MM.1S (cell line): ENCODE data around the gene STX16.

ENCODE experiments used
- DNase-seq: peaks from one replicate; pipeline ENCODE4 v3.0.0-alpha.2; 2015
- H2AFZ ChIP-seq: fragments of 300-600 bp; sonication (generic); 2 replicates; pipeline ENCODE4 v1.6.0; 2016; ENCODE audit warnings: antibody characterized with exemption, low read length
- H3F3A ChIP-seq: fragments of 300-600 bp; sonication (generic); 2 replicates; pipeline ENCODE4 v1.6.1; 2016; ENCODE audit warnings: mild to moderate bottlenecking, antibody characterized with exemption, low read length, moderate library complexity, mixed read lengths; ENCODE audit not compliant: insufficient read depth
- H3K27ac ChIP-seq: fragments of 300-600 bp; sonication (generic); 2 replicates; pipeline ENCODE4 v1.5.1; 2016; ENCODE audit warnings: mild to moderate bottlenecking, low read length
- H3K27me3 ChIP-seq: fragments of 300-600 bp; sonication (generic); replicated peaks from 2 replicates; pipeline ENCODE4 v1.6.0; 2016; ENCODE audit warnings: low read length; ENCODE audit not compliant: insufficient read depth
- H3K36me3 ChIP-seq: fragments of 300-600 bp; sonication (generic); replicated peaks from 2 replicates; pipeline ENCODE4 v1.6.1; 2016; ENCODE audit warnings: mild to moderate bottlenecking, low read length, mixed read lengths; ENCODE audit not compliant: insufficient read depth
- H3K4me1 ChIP-seq: fragments of 300-600 bp; sonication (generic); 2 replicates; pipeline ENCODE4 v1.6.1; 2016; ENCODE audit warnings: low read length, mixed read lengths
- H3K4me2 ChIP-seq: fragments of 300-600 bp; sonication (generic); 2 replicates; pipeline ENCODE4 v1.6.0; 2016; ENCODE audit warnings: low read depth, low read length
- H3K4me3 ChIP-seq: fragments of 300-600 bp; sonication (generic); 2 replicates; pipeline ENCODE4 v1.5.1; 2016; ENCODE audit warnings: low read length, mixed read lengths
- H3K79me2 ChIP-seq: fragments of 300-600 bp; sonication (generic); 2 replicates; pipeline ENCODE4 v1.6.1; 2016; ENCODE audit warnings: mixed run types, low read length, mixed read lengths
- H3K9ac ChIP-seq: fragments of 300-600 bp; sonication (generic); 2 replicates; pipeline ENCODE4 v1.6.1; 2016; ENCODE audit warnings: low read length, mixed read lengths
- H3K9me2 ChIP-seq: fragments of 300-600 bp; sonication (generic); replicated peaks from 2 replicates; pipeline ENCODE4 v1.6.1; 2016; ENCODE audit warnings: mild to moderate bottlenecking, low read length, mixed read lengths; ENCODE audit not compliant: insufficient read depth
- H3K9me3 ChIP-seq: fragments of 300-600 bp; sonication (generic); replicated peaks from 2 replicates; pipeline ENCODE4 v1.6.1; 2016; ENCODE audit warnings: mild to moderate bottlenecking, low read length, mixed read lengths; ENCODE audit not compliant: insufficient read depth
- H4K20me1 ChIP-seq: fragments of 300-600 bp; sonication (generic); 2 replicates; pipeline ENCODE4 v1.6.1; 2016; ENCODE audit warnings: mild to moderate bottlenecking, low read length, moderate library complexity, mixed read lengths; ENCODE audit not compliant: insufficient read depth
- EZH2 ChIP-seq: fragments of 300-600 bp; sonication (generic); optimal IDR thresholded peaks from 2 replicates; pipeline ENCODE3; 2017; ENCODE audit warnings: low read depth, mild to moderate bottlenecking, antibody characterized with exemption, low read length, mixed read lengths
- EZH2phosphoT487 ChIP-seq: fragments of 300-600 bp; sonication (generic); IDR thresholded peaks from 2 replicates; pipeline ENCODE4 v1.6.1; 2018; ENCODE audit warnings: antibody characterized with exemption, low read length
- TF ChIP-seq, protein P1 (sequence below): fragments of 300-600 bp; sonication (generic); IDR thresholded peaks from 2 replicates; pipeline ENCODE4 v1.5.1; 2016; ENCODE audit warnings: antibody characterized with exemption, low read length, mixed read lengths

STX16 gene

DNA sequence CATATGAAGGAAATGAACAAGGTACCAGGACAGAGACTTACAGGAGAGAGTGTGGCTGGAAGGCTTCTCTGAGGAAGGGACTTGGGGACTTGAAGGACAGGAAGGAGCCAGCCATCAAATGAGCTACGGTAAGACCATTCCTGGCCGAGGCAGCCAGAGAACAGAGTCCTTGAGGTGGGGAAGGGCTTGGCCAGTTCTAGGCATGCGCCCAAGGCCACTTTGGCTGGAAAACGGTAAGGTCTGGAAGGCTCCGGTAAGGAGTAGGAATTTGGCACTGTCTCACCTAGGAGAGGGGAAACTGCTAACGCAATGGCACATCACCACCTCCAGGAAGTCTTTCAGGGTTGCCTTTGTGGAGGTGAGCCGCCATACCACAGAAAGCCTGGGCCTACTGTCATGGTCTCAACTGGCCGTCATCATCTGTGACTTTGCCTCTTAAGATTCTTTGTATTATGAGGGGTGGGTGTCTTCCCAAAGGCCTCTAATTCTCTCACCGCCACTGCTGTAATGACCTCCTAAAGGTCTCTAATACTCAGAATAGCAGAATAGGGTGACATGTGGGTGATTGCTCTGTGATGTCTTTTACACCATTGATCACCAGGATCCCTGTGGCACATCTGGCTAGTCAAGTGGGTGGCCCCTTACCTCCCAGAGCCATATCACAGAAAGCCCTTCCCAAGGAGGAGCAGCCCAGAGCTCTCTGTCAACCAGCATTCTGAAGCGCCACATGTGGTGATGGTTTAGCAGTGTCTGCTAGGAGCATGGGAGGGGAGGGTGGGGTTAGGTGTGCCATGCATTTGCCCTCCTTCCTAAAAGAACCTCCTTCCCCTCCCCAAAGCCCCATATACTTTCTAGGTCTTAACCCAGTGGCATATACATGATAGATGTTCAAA lies 17.7 kb upstream of the STX16 start:
- TF ChIP-seq EZH2: no peak
- H3K27me3 ChIP-seq: peaks cover 93% of the 10 kb centered on the region
- H4K20me1 ChIP-seq: no peaks in the 10 kb centered on the region
- H3K27ac ChIP-seq: no peak overlapping the region
- no peak overlapping the region for H3K4me3 ChIP-seq
- no peaks in the 10 kb centered on the region for H3F3A ChIP-seq
- H3K79me2 ChIP-seq: no peaks in the 10 kb centered on the region
- H3K4me2 ChIP-seq: no peak overlapping the region
- DNase-seq: no peak
- H3K9me2 ChIP-seq: no peaks in the 10 kb centered on the region
- H2AFZ ChIP-seq: no peak overlapping the region
- H3K36me3 ChIP-seq: no peaks in the 10 kb centered on the region
- H3K9ac ChIP-seq: no peak overlapping the region
- H3K9me3 ChIP-seq: no peaks in the 10 kb centered on the region
- no peaks in the 10 kb centered on the region for H3K4me1 ChIP-seq

GRCh38 chr20:58634059-58634458 lies 17.0 kb upstream of the STX16 start:
- H3K9me2 ChIP-seq: no peaks in the 10 kb centered on the region
- no peak overlapping the region for H3K9ac ChIP-seq
- TF ChIP-seq EZH2 (no peak), EZH2phosphoT487 (no peak)
- TF ChIP-seq, protein P1, sequence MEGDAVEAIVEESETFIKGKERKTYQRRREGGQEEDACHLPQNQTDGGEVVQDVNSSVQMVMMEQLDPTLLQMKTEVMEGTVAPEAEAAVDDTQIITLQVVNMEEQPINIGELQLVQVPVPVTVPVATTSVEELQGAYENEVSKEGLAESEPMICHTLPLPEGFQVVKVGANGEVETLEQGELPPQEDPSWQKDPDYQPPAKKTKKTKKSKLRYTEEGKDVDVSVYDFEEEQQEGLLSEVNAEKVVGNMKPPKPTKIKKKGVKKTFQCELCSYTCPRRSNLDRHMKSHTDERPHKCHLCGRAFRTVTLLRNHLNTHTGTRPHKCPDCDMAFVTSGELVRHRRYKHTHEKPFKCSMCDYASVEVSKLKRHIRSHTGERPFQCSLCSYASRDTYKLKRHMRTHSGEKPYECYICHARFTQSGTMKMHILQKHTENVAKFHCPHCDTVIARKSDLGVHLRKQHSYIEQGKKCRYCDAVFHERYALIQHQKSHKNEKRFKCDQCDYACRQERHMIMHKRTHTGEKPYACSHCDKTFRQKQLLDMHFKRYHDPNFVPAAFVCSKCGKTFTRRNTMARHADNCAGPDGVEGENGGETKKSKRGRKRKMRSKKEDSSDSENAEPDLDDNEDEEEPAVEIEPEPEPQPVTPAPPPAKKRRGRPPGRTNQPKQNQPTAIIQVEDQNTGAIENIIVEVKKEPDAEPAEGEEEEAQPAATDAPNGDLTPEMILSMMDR: no peak
- H3K9me3 ChIP-seq: no peaks in the 10 kb centered on the region
- H3K79me2 ChIP-seq: no peaks in the 10 kb centered on the region
- no peak overlapping the region for H3K4me2 ChIP-seq
- H3K4me1 ChIP-seq: no peaks in the 10 kb centered on the region
- no peaks in the 10 kb centered on the region for H4K20me1 ChIP-seq
- no peaks in the 10 kb centered on the region for H3K36me3 ChIP-seq
- peaks cover 93% of the 10 kb centered on the region for H3K27me3 ChIP-seq
- H3K27ac ChIP-seq: no peak overlapping the region
- H3K4me3 ChIP-seq: no peak overlapping the region
- DNase-seq: no peak
- no peaks in the 10 kb centered on the region for H3F3A ChIP-seq
- no peak overlapping the region for H2AFZ ChIP-seq

- Histone ChIP-seq H3K9ac (no peak overlapping the region), H4K20me1 (no peaks in the 10 kb centered on the region), H3K27me3 (peaks cover 93% of the 10 kb centered on the region), H3K9me2 (no peaks in the 10 kb centered on the region), H3K4me2 (no peak overlapping the region), H3K4me3 (no peak overlapping the region), H3F3A (no peaks in the 10 kb centered on the region), H3K79me2 (no peaks in the 10 kb centered on the region), H3K4me1 (no peaks in the 10 kb centered on the region), H3K27ac (no peak overlapping the region), H3K36me3 (no peaks in the 10 kb centered on the region), H3K9me3 (no peaks in the 10 kb centered on the region), H2AFZ (no peak overlapping the region)
- no peak for TF ChIP-seq EZH2phosphoT487
- no peak for DNase-seq
These were observed 16.4 kb upstream of the STX16 start for GRCh38 chr20:58634521-58635278.

- H3K9me2 ChIP-seq: no peaks in the 10 kb centered on the region
- no peaks in the 10 kb centered on the region for H3K79me2 ChIP-seq
- DNase-seq: no peak
- H3F3A ChIP-seq: no peaks in the 10 kb centered on the region
- H3K27ac ChIP-seq: no peak overlapping the region
- no peaks in the 10 kb centered on the region for H3K9me3 ChIP-seq
- H3K36me3 ChIP-seq: no peaks in the 10 kb centered on the region
- H3K4me3 ChIP-seq: no peak overlapping the region
- H3K9ac ChIP-seq: no peak overlapping the region
- H3K27me3 ChIP-seq: peaks cover 93% of the 10 kb centered on the region
- no peak overlapping the region for H3K4me2 ChIP-seq
- H3K4me1 ChIP-seq: no peaks in the 10 kb centered on the region
- H4K20me1 ChIP-seq: no peaks in the 10 kb centered on the region
- TF ChIP-seq, protein P1: no peak
- TF ChIP-seq EZH2 (no peak), EZH2phosphoT487 (no peak)
- no peak overlapping the region for H2AFZ ChIP-seq
These were observed 15.8 kb upstream of the STX16 start for GRCh38 chr20:58635279-58635665.
